ENCODE measurements around the gene ZNF423.

Gene ZNF423

GRCh38 chr16:49605536-49606254 lies 250.2 kb downstream of the ZNF423 start:
- DNase-seq (ENCODE audit: low read depth in 2 of 2, low spot score in 1 of 2), result no peak

- no peak for DNase-seq (ENCODE audit: low read depth in 2 of 2, low spot score in 1 of 2)
Observed at GRCh38 chr16:49604602-49605001, 251.3 kb downstream of the ZNF423 start.

GRCh38 chr16:49603956-49604355 lies 252.0 kb downstream of the ZNF423 start:
- no peak for DNase-seq (ENCODE audit: low read depth in 2 of 2, low spot score in 1 of 2)

DNA sequence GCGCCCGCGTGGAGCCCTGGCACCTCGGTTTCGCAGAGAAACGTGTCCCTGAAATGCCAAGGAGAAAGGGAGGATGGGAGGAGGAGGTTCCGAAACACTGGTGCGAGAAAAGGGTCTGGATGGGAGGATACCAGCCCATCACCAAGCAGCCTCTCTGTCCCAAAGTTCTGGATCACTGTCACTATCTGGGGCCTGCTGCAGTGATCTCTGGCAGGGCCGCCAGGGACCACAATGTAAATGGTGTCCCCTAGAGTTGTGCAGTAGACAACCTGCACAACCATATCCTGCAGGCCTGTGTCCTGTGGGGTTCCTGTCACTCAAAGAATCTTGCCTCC lies 253.0 kb downstream of the ZNF423 start:
- no peak for DNase-seq (ENCODE audit: low read depth in 2 of 2, low spot score in 1 of 2)

- no peak for DNase-seq (ENCODE audit: low read depth in 2 of 2, low spot score in 1 of 2)
Observed at GRCh38 chr16:49602201-49602975, 253.5 kb downstream of the ZNF423 start.

DNA sequence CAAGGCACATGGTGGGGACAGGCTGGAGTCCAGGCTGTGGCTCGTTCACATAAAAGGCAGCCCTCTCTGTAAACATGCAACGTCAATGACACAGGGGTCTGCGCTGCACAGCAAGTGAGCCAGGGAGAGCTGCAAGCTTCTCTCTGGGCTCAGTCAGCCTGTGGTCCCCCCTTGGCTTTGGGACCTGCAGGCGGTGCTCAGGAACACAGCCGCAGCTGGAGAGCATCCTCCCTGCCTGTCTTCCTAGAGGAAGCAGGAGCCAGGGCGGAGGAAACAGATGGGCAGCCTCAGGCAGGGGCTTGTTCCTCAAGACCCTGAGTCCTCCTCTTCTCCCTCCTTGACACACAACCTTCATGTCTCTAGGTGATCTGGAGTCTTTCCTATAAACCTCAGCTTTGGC lies 254.3 kb downstream of the ZNF423 start:
- no peak for DNase-seq (ENCODE audit: low read depth in 2 of 2, low spot score in 1 of 2)

DNA sequence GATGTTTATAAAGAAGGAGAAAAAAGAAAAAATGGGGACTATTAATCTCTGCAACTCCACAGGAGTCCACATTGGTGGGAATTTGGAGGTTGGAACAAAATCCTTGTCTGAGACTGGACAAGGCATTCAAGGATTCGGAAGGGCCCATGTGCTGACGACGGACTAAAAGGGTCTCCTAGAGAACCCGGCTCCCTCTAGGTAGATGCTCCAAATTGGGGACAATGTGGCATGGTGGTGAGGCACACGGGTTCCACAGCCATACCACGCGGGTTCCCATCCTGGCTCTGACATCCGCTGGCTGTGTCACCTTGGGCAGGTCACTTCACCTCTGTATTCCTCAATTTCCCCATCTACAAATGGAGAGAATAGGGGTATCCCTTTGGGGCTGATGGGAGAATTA lies 254.9 kb downstream of the ZNF423 start:
- no peak for DNase-seq (ENCODE audit: low read depth in 2 of 2, low spot score in 1 of 2)

- no peak for DNase-seq (ENCODE audit: low read depth in 2 of 2, low spot score in 1 of 2)
Observed at GRCh38 chr16:49600536-49600935, 255.4 kb downstream of the ZNF423 start.

DNA sequence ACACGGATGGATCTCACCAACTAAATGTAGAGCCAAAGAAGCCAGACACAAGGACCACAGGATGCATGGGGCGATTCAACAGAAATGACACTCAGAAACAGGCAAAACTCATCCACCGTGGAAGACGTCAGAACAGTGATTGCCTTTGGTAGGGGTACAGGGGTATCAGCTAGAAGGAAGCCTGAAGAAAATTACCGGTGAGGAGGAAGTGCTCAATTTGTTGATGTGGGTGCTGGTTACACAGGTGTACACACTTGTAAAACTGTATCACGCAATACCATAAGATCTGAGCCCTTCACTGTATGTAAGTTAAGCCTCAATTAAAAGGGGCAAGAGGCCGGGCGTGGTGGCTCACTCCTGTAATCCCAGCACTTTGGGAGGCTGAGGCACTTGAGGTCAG lies 256.2 kb downstream of the ZNF423 start:
- no peak for DNase-seq (ENCODE audit: low read depth in 2 of 2, low spot score in 1 of 2)

GRCh38 chr16:49599281-49599680 lies 256.6 kb downstream of the ZNF423 start:
- DNase-seq (ENCODE audit: low read depth in 2 of 2, low spot score in 1 of 2), result no peak

DNA sequence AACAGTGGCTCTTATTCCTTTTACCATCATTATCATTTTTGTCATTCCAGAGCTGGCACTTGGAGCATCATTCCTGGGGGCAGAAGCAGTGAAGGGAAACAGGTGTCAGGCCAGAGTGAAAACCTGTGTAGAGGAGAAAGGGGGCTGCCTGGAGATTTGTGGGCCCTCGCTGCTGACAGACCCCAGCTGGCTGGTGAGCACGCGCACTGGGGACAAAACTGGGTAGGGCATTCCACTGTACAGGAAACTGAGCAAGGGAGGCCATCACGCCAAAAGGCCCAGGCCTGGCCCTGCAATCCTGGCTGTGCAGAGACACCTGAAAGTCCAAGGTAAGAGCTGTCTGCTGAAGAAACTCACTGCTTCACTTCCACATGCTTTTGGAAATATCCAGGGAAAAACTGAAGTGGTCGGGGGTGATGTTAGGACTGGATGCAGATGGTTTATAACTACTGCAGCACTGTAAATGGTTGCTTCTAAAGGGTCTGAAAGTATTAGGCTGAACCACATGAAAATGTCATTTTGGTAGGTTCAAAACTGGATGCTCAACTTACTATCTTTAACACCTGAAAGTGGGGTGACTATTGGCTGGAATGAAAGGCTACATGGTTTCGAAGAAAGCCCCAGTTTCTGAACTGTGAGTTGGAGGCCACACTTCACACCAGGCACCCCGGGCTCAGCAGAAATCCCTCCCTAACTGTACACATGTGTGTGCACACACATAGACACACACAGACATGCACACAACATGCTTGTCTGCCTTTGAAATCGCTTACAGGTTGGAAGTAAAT lies 257.3 kb downstream of the ZNF423 start:
- DNase-seq (ENCODE audit: low read depth in 2 of 2, low spot score in 1 of 2), result no peak

- DNase-seq (ENCODE audit: low read depth in 2 of 2, low spot score in 1 of 2), result no peak
Observed at GRCh38 chr16:49597796-49598195, 258.1 kb downstream of the ZNF423 start.

DNA sequence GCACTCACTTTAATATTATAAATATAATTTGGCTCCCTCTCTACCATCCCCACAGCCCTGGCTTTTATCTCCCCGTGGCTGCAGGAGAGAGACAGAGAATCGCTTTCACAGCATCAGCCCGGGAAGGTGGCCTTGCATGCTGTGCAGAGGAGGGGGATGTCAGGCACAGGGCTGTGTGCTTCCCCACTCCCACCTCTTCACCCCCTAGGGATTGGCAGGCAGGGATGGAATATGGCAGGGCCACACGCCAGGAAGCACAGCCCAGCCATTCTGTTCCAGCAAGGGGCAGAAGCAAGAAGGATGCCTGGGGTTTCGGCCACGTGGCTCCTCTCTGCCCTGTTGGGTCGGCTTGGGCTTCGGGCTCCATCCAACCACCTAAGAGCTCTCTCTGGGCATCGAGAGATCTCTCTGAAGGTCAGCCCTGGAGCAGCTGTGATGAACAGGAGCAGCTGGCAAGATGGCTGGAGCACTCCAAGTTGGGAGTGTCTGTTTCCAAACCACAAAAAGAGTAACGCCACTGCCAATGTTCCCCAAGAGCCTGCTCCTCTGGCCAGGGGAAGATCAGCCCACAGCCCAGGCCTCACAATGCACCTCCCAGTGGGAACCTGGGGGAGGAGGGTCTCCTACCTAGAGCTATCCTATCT lies 259.1 kb downstream of the ZNF423 start:
- DNase-seq (ENCODE audit: low read depth in 2 of 2, low spot score in 1 of 2), result no peak

- no peak for DNase-seq (ENCODE audit: low read depth in 2 of 2, low spot score in 1 of 2)
Observed at GRCh38 chr16:49596068-49596467, 259.8 kb downstream of the ZNF423 start.

DNA sequence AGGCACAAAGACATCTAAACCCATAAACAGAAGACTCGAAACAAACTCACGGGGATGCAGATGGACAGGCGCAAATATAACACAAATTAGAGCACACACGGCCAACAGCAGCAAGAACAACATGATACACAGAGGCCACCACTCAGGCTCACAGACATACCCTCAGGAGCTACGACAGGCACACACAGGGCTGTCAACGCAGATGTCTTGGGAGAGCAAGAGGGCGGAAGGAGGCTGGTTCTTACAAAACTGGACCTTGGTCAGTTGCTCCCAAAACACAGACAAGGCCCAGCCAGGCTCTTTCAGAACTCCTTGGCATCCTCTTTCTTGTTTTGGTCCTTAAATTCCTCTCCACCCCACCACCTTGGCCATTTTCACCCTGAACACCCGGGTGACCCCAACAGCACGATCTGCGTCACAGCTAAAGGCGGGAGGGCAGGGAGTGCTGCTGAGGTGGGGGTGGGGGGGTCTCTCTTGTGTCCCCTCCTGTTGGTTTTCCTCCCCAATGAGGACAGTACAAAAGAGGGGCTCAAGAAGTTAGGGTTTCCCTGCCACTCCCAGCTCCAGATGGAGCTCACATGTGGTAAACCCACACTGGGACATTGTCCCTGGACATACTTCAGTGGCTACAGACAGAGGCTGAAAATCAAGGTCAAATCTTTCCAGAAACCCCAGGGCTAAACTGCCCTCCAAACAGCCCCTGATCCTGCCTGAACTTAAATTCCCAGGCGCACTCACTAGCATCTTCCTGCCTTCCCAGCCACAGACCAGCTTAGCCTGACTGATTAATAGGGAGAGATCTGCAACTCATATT lies 261.0 kb downstream of the ZNF423 start:
- no peak for DNase-seq (ENCODE audit: low read depth in 2 of 2, low spot score in 1 of 2)

DNA sequence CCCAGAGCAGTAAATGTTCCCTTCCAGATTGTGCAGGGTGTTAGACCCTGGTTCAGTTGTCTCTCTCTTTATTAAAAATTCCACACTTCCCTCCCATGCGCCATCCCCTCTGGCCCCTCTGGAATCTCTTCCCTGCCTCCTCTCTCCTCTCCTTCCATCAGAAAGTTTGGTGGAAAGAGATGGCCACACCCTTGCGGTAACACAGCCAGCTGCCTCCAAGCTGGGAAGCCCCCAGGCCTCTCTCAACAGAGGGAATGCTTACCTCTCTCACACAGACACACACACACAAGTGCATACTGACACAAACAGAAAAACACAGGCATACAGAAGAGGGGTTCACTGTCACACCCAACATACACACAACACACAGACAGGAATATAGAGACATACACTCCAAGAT lies 261.8 kb downstream of the ZNF423 start:
- DNase-seq (ENCODE audit: low read depth in 2 of 2, low spot score in 1 of 2), result no peak

GRCh38 chr16:49593424-49594040 lies 262.4 kb downstream of the ZNF423 start:
- no peak for DNase-seq (ENCODE audit: low read depth in 2 of 2, low spot score in 1 of 2)

DNA sequence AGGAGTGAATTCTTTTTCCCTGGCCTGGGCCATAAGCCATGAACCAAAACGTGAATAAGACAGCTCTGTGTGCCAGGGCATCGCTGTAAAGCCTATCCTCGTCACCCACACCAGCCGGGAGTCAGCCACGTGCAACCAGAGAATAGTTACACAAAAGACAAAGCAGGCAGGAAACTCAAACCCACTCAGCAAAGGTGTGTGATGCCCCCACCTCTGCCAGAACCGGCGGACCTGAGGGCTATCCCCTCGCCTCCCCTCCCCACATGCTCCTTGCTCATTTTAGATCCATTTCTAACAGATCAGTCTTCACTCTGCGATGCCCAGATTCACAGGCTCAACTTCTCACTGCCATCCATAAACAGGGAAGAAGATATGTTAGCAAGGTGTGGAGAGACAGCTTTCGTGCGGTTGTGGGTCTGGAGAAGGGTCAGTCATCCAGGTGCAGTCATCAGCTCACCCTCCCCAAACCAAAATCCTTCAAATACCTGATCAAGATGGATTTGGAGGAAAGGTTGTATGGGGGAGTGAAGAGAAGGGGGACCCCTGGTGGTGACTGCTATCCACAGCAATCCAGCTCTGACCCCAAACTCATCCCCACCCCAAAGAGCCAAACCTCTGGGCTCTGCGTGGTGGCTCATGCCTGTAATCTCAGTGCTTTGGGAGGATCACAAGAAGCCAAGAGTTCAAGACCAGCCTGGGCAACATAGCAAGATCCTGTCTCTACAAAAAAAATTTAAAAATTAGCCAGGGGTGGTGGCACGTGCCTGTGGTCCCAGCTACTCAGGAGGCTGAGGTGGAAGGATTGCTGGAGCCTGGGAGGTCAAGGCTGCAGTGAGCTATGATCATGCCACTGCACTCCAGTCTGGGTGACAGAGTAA lies 263.1 kb downstream of the ZNF423 start:
- DNase-seq (ENCODE audit: low read depth in 2 of 2, low spot score in 1 of 2), result no peak

DNA sequence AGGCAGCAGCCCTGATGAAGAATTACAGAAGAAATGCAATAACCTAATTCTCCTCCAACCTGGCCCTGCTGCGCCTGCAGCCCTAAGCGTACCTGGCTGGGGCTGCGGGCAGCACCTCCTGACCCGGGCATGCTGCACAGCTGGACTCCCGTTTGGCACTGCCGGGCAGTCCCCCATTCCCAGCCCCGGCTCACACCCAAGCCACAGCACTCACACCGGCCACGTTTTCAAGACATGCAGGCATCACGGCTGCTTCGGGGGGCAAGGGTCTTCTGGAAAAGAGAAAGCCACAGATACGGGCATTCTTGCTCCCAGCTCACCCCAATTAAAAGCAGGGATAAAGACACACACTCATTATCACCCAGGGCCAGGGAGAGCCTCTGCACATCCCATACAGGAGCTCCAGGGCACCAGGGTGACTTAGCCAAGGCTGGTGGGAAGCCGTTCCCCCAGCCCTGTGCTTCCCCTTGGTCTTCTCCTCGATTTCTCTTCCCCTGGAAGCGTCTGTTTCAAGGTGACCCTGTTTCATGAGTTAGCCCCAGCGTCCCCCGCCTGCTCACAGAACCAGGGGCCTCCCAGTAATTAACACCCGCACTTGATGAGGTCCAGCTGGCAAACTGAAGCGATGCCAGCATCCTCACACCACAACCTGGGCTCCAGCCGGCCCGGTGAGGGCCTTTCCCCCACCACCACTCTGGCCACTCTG lies 265.6 kb downstream of the ZNF423 start:
- no peak for DNase-seq (ENCODE audit: low read depth in 2 of 2, low spot score in 1 of 2)
